SKM-1 treated with dmso at 0.1 percent for 144 hours (cell line): ENCODE data around the gene CDHR5.

Experiments
- DNase-seq: peaks from one replicate; lab custom pipeline; 2025; ENCODE audit not compliant: unreplicated experiment; lab: John Stamatoyannopoulos, UW

Gene CDHR5

DNA sequence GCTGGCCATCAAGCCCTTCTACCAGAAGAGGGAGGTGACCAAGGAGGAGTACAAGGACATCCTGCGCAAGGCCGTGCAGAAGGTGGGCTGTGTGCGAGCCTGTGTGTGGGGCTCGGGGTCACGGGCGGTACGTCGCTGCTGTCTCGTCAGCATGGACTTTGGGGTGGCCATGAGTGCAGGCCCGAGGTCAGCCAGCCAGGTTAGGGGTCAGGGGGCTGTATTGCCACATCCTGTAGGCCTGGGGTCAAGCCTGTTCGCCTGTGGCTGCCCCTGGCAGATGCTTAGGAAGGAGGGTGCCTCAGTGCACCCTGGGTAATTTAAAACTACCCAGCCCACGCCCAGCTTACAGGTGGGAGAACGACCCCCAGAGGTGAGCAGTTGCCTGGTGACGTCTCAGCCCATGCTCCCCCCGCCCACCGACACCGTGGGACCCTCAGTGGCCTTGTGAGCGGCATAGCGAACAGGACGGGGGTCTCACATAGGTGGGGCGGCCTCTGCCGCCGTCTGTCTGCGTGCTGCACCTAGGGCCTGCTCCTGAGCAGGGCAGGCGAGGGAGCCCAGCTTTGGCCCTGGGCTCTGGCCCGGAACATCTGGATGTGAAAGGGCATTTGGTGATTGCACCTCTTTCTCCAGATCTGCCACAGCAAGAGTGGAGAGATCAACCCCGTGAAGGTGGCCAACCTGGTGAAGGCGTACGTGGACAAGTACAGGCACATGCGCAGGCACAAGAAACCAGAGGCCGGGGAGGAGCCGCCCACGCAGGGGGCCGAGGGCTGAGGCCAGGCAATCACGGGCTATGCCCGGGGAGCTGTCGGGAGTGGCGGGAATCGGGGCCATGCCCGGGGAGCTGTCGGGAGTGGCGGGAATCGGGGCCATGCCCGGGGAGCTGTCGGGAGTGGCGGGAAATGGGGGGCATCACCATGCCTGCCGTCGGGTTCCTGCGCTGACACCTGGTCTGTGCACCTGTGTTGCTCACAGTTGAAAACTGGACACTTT lies 13.5 kb downstream of the CDHR5 start:
- DNase-seq = no peak

DNA sequence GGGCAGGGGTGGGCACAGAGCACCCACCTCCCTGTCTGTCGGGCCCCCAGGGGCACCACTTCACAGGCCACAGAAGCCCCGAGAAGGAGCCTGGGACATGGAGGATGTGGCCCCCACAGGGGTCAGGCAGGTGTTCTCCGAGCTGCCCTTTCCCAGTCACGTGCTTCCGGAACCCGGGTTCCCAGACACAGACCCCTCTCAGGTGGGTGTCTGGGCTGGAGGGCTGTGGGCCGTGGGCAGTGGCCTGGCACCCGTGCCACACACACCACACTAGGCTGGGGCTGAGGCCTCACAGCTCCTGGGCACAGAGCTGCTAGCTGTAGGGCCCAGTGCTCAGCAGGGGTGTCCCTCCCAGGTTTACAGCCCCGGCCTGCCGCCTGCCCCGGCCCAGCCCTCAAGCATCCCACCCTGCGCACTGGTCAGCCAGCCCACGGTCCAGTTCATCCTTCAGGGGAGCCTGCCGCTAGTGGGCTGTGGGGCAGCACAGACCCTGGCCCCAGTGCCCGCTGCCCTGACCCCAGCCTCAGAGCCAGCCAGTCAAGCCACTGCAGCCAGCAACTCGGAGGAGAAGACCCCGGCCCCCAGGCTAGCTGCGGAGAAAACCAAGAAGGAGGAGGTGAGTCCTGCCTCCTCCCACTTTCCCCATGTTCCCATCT lies 14.5 kb downstream of the CDHR5 start:
- DNase-seq = no peak

DNA sequence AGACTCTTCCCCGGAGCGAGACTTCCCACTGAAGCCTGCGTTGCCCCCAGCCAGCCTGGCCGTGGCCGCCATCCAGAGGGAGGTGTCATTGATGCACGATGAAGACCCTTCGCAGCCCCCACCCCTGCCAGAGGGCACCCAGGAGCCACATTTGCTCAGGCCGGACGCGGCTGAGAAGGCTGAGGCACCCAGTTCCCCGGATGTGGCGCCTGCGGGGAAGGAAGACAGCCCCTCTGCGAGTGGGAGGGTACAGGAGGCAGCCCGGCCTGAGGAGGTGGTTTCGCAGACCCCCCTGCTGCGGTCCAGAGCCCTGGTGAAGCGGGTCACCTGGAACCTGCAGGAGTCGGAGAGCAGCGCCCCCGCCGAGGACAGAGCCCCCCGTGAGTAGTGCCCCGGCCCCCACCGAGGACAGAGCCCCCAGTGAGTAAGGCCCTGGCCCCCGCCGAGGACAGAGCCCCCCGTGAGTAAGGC lies 15.4 kb downstream of the CDHR5 start:
- DNase-seq = no peak

DNA sequence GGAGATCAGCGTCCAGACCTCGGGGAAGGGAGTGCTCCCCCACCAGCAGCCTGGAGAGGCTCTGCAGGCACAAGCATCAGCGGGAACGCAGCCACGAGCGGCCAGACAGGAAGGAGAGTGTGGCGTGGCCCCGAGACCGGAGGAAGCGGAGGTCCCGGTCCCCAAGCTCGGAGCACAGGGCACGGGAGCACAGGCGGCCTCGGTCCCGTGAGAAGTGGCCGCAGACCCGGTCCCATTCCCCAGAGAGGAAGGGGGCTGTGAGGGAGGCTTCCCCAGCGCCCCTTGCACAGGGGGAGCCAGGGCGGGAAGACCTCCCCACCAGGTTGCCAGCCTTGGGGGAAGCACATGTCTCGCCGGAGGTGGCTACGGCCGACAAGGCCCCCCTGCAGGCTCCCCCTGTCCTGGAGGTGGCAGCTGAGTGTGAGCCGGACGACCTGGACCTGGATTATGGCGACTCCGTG lies 15.9 kb downstream of the CDHR5 start:
- DNase-seq = no peak

DNA sequence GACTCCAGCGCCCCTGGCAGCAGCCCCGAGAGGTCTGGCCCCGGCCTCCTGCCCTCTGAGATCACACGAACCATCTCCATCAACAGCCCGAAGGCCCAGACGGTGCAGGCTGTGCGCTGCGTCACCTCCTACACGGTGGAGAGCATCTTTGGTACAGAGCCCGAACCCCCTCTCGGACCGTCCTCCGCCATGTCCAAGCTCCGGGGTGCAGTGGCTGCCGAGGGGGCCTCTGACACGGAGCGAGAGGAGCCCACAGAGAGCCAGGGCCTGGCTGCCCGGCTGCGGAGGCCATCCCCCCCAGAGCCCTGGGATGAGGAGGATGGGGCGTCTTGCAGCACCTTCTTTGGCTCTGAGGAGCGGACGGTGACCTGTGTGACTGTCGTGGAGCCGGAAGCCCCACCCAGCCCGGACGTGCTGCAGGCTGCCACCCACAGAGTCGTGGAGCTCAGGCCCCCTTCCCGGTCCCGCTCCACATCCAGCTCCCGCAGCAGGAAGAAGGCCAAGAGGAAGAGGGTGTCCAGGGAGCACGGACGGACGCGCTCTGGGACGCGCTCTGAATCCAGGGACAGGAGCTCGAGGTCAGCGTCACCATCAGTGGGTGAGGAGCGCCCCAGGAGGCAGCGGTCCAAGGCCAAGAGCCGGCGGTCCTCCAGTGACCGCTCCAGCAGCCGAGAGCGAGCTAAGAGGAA lies 16.6 kb downstream of the CDHR5 start:
- DNase-seq = no peak

DNA sequence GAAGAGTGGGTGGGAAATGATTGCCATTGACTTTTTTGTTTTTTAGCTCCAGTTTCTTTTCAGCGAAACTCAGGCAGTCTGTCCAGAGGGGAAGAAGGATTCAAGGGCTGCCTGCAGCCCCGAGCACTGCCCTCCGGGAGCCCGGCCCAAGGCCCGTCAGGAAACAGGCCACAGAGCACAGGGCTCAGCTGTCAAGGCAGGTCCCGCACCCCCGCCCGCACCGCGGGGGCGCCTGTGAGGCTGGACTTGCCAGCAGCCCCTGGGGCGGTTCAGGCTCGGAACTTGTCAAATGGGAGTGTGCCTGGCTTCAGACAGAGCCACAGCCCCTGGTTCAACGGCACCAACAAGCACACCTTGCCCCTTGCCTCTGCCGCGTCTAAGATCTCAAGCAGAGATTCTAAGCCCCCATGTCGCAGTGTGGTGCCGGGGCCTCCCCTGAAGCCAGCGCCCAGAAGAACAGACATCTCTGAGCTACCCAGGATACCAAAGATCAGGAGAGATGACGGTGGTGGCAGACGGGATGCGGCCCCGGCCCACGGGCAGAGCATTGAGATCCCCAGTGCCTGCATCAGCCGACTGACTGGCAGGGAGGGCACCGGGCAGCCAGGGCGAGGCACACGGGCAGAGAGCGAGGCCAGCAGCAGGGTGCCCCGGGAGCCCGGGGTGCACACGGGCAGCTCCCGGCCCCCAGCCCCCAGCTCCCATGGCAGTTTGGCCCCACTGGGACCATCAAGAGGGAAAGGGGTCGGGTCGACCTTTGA lies 17.6 kb downstream of the CDHR5 start:
- DNase-seq = no peak

GRCh38 chr11:606245-606644 lies 18.5 kb downstream of the CDHR5 start:
- no peak for DNase-seq

DNA sequence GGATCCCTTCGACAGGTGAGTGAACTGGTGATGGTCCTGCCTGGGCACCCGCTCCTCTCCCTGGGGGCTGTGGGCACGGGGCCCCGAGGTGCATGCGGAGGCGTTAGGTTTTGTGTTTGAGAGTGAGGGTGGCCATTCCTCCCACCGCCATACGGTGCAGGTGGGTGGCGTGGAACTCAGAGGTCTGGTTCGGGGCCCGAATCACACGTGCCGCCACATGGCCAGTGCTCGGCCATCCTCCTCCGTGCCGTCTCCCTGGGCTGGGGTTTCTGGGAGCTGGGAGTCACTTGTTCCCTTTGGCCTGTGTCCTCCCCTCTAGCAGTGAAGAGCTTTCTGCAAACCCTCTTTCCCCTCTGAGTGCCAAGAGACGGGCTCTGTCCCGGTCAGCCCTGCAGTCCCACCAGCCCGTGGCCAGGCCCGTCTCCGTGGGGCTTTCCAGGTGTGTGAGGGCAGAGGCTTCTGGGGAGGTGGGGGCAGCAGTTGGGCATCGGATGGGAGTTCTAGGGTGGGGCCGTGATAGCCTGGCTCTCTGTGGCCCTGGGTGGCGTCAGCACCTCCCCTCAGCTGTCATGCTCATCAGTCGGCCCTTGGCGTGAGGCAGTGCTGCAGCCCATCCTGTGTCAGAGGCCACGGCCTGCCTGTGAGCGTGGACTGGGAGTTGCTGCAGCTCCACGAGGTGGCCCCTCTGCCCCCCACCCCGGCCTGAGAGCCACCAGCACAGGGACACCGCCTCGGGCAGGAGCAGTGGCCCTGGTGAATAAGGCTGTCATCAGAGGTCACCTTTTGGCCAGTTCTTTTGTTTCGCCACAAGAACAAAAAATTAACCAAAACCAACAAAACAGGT lies 19.2 kb downstream of the CDHR5 start:
- DNase-seq = no peak

- DNase-seq = no peak
Measured at GRCh38 chr11:603154-603553, 21.6 kb downstream of the CDHR5 start.

- DNase-seq = no peak
Measured at GRCh38 chr11:601573-602245, 23.0 kb downstream of the CDHR5 start.

GRCh38 chr11:598005-598680 lies 26.6 kb downstream of the CDHR5 start:
- no peak for DNase-seq

DNA sequence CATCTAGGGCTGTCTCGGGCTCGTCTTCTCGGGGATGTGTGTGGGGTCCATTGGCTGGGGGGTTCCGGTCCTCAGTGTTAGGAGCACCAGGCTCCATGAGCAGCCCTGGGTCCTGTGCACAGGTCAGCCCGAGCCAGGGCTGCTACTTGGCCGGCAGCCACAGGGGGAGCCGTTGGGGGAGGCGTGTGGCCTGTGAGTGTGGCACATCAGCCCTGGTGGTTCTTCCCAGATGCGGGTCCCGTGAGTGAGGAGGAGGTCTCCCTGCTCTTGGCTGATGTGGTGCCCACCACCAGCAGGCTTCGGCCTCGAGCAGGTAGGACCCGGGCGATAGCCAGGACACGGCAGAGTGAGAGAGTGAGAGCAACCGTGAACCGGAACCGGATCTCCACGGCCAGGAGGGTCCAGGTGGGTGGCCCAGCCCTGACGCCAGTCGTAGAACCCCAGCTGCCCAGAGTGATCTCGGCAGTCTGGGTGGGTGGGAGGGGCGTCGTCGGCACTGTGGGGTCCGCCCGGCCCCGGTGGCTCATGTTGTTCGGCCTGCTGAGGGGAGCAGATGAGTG lies 27.5 kb downstream of the CDHR5 start:
- DNase-seq = no peak

DNA sequence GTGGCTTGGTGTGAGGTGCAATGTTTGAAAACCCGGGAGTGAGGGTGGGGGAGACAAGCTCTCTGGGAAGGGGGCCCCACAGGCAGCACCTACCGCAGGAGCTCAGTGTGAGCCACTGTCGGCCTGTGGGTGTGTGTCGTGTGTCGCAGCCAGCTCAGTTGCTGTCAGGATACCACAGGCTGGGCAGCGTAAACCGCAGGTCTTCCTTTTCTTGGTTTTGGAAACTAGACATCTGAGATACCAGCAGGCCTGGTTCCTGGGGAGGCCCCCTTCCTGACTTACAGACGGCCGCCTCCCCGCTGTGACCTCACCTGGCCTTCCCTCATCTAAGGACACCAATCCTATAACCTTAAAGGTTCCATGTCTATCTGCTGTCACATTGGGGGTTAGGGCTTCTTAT lies 28.4 kb downstream of the CDHR5 start:
- DNase-seq = no peak

- no peak for DNase-seq
Measured at GRCh38 chr11:595400-595799, 29.4 kb downstream of the CDHR5 start.

DNA sequence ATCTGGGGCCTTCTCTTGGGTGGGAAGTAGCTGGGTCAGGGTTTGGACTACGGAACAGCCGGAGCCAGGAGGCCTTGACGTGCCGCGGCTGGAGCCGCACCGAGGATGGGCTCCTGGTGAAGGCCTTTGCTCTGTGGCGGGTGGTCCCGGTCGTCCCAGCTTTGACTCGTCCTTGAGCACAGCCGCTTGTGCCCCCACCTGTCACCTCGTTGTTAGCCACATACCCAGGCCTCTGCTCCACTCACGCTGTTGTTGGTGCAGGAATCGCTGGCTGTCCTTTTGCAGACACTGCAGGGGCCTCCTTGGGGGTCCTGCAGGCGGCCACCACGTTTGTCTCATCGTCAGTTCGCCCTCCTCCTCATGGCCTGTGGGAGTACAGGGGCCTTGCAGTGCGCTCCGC lies 31.4 kb downstream of the CDHR5 start:
- no peak for DNase-seq

GRCh38 chr11:592918-593317 lies 31.8 kb downstream of the CDHR5 start:
- no peak for DNase-seq

DNA sequence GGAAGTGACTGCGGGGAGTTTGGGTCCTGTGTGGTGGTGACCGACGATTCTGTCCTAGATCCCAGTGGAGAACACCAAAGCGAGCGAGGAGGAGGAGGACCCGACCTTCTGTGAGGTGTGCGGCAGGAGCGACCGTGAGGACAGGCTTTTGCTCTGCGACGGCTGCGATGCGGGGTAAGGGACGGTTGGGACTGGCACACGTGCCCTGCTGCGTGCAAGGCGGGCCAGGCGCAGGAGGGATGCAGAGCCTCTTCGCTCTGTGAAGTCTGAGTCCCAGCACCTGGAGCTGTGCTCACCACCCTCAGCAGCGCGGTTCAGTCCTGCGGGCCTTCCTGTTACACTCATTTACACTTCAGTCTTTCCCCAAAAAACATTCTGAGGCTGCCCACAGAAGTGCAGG lies 32.3 kb downstream of the CDHR5 start:
- no peak for DNase-seq

DNA sequence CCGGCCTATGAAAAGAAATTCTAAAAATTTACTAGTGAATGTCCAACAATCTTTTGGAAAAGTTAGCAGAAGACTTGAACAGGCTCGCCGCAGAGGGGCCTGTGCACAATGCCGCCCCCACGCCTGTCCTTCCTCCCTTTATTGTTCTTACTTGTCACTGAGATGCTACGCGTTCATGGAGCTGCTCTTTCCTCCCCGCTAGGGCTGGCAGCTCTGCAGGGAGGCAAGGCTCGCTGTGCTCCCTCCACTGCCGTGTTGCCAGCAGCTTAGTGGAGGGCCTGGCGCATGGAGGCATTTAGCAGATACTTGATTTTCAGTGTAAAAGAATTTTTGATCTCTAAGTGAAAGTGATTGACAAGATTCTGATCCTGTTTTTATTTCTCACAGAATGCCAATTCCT lies 33.8 kb downstream of the CDHR5 start:
- no peak for DNase-seq
